Peyer's patch (tissue), 4 donors: ENCODE data around the gene FLRT1. TPM values are rescaled to one million over a fixed set of nuclear protein-coding genes. Genes with fewer than 3 reads are reported as not detected.

Source experiments
- DNase-seq, 3 donors: peaks; one replicate each; pipeline ENCODE4 v3.0.0-alpha.2; 2017 to 2019
- H3K27ac ChIP-seq, 4 donors: fragments of 200-600 bp; sonication (generic); one replicate each; pipeline ENCODE4 v1.5.1; 2016 to 2019
- H3K27me3 ChIP-seq, 2 donors: fragments of 200-600 bp; sonication (generic); one replicate each; pipeline ENCODE4 v1.5.1; 2019
- H3K36me3 ChIP-seq, 3 donors: fragments of 200-600 bp; sonication (generic); one replicate each; pipeline ENCODE4 v1.5.1; 2016 to 2019
- H3K4me1 ChIP-seq, 4 donors: fragments of 200-600 bp; sonication (generic); one replicate each; pipeline ENCODE4 v1.5.1; 2016 to 2019
- H3K4me3 ChIP-seq, 4 donors: fragments of 200-600 bp; sonication (generic); 1 replicate in 3 of 4; 2 replicates in 1 of 4; pipeline ENCODE4 v1.5.1; 2016 to 2019; ENCODE audit warnings: mild to moderate bottlenecking in 1 of 4
- H3K9me3 ChIP-seq, 4 donors: fragments of 200-600 bp; sonication (generic); one replicate each; pipeline ENCODE4 v1.5.1; 2016 to 2019; ENCODE audit warnings: mild to moderate bottlenecking in 1 of 4
- CTCF ChIP-seq, 6 experiments: fragments of 450-650 bp in 4 of 6; fragments of 200-600 bp in 2 of 6; sonication (generic) in 1 of 6; IDR thresholded peaks; one replicate each; pipeline ENCODE4 v1.5.1; 2017 to 2019; ENCODE audit warnings: antibody characterized with exemption in 6 of 6, mild to moderate bottlenecking in 3 of 6, moderate library complexity in 1 of 6
- POLR2A ChIP-seq, 2 donors: fragments of 450-650 bp; IDR thresholded peaks; one replicate each; pipeline ENCODE4 v1.5.1; 2017; ENCODE audit warnings: antibody characterized with exemption in 2 of 2, mild to moderate bottlenecking in 2 of 2, moderate library complexity in 2 of 2
- total RNA-seq, 4 donors: library from RNA; depleted of rRNA; stranded (reverse); fragments of >200 nt; gene quantifications; one replicate each; pipeline ENCODE4 v1.1.0, GENCODE V29; 2016

The FLRT1 gene
- total RNA-seq, 4 donors from 2014 or later: 0.27 TPM; not detected in 3

GRCh38 chr11:64022125-64022784 lies 13.5 kb upstream of the FLRT1 start:
- H3K27ac ChIP-seq: no peak overlapping the region
- DNase-seq: no peak
- H3K27me3 ChIP-seq: no peaks in the 10 kb centered on the region
- H3K4me1 ChIP-seq: no peaks in the 10 kb centered on the region
- TF ChIP-seq POLR2A (IDR thresholded peaks at IDR 0.05) (no peak), CTCF (IDR thresholded peaks at IDR 0.05) (no peak)
- H3K9me3 ChIP-seq: no peaks in the 10 kb centered on the region
- no peaks in the 10 kb centered on the region for H3K36me3 ChIP-seq
- no peak overlapping the region for H3K4me3 ChIP-seq

- H3K27me3 ChIP-seq: no peaks in the 10 kb centered on the region
- no peaks in the 10 kb centered on the region for H3K4me1 ChIP-seq
- H3K27ac ChIP-seq: no peak overlapping the region
- no peaks in the 10 kb centered on the region for H3K9me3 ChIP-seq
- no peak overlapping the region for H3K4me3 ChIP-seq
- H3K36me3 ChIP-seq: no peaks in the 10 kb centered on the region
- TF ChIP-seq CTCF (IDR thresholded peaks at IDR 0.05) (no peak), POLR2A (IDR thresholded peaks at IDR 0.05) (no peak)
- no peak for DNase-seq
These were observed 11.7 kb upstream of the FLRT1 start for GRCh38 chr11:64023712-64024710.

GRCh38 chr11:64025205-64025604 lies 10.5 kb upstream of the FLRT1 start:
- no peaks in the 10 kb centered on the region for H3K36me3 ChIP-seq
- no peaks in the 10 kb centered on the region for H3K4me1 ChIP-seq
- no peak overlapping the region for H3K4me3 ChIP-seq
- no peak for DNase-seq
- no peaks in the 10 kb centered on the region for H3K27me3 ChIP-seq
- H3K27ac ChIP-seq: no peak overlapping the region
- TF ChIP-seq POLR2A (IDR thresholded peaks at IDR 0.05) (no peak), CTCF (IDR thresholded peaks at IDR 0.05) (no peak)
- no peaks in the 10 kb centered on the region for H3K9me3 ChIP-seq

- H3K9me3 ChIP-seq: no peaks in the 10 kb centered on the region
- H3K36me3 ChIP-seq: no peaks in the 10 kb centered on the region
- H3K27ac ChIP-seq: no peak overlapping the region
- TF ChIP-seq CTCF (IDR thresholded peaks at IDR 0.05): no peak
- no peak for TF ChIP-seq POLR2A (IDR thresholded peaks at IDR 0.05)
- no peaks in the 10 kb centered on the region for H3K27me3 ChIP-seq
- DNase-seq: no peak
- H3K4me1 ChIP-seq: no peaks in the 10 kb centered on the region
- no peak overlapping the region for H3K4me3 ChIP-seq
These were observed 9.0 kb upstream of the FLRT1 start for GRCh38 chr11:64026575-64027205.

GRCh38 chr11:64027651-64028397 lies 7.9 kb upstream of the FLRT1 start:
- H3K4me3 ChIP-seq: no peak overlapping the region
- no peaks in the 10 kb centered on the region for H3K4me1 ChIP-seq
- no peak for DNase-seq
- H3K9me3 ChIP-seq: no peaks in the 10 kb centered on the region
- no peaks in the 10 kb centered on the region for H3K27me3 ChIP-seq
- no peak overlapping the region for H3K27ac ChIP-seq
- TF ChIP-seq CTCF (IDR thresholded peaks at IDR 0.05) (no peak), POLR2A (IDR thresholded peaks at IDR 0.05) (no peak)
- H3K36me3 ChIP-seq: no peaks in the 10 kb centered on the region
